GM18858 (cell line): ENCODE measurements around the gene PGA4.
"Not testable (repeated sequence)": the region's sequence is repeated elsewhere in the genome, so short reads cannot be mapped to it uniquely, and the experiment has no call there.

Source experiments
- ATAC-seq: cut with Tn5 transposase; IDR thresholded peaks from one replicate; pipeline ENCODE4 v1.9.1; 2021; ENCODE audit not compliant: unreplicated experiment

Gene PGA4

GRCh38 chr11:61222047-61222446 is at the start of gene PGA4:
PGA4 (plus strand) TSS chr11:61222347; CDS start chr11:61222401, 54 bp downstream.
- not testable (repeated sequence) for ATAC-seq

DNA sequence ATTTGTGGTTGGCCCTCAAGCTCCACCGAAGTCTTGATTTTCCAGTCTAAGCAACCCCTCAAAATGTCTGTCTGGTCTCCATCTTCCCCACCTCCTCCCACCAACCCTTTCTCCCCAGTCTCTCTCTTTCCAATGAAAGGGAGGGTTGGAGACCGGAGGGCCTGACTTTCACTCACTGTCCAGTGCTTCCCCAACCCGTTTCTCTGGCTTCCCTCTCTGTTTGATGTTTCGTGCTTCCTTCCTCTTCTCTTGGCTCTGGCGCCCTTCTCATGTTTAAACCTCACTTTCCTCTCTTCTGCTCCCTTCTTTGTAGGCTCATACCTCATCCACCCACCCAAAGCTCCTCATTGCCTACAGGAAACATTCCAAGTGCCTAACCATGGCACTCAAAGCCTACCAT is 49.8 kb upstream of the PGA4 start:
- ATAC-seq, result no peak

DNA sequence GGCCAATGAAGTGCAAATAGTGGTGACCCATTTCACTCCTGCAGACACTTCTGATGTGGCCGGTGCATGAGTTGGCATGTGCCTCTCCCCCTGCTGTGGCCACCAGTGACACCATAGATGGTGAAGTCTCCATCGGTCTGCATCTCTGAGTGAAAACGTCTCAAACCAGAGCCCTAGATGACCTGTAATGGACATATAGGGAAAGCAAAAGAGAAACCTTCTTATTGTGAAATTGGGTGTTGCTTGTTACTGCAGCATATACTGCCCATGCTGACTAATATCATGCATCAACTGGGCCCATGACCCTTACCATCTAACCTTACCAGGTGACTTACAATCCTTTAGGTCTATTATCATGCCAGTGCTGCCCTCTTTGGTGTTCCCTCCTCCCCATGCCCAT is 49.3 kb upstream of the PGA4 start:
- ATAC-seq, result no peak

- ATAC-seq, result no peak
Measured at GRCh38 chr11:61173456-61173855, 48.7 kb upstream of the PGA4 start.

DNA sequence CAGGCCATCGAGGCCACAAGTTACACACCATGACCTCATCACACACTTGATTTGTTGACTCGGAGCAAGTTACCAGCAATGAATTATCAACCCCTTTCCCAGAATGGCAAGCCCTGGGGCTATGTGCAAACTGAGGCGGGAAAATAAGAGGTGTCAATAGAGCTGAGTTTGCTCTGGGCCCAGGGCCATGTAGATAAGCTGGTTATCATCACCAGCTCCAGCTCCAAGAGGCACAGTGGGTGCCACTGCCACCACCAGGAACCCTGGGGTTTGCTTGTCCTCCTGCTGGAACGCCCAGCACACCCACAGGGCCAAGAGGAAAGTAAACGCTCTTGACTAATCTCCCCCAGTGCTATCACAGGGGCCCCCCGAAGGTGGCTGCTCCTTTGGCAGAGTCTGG is 47.9 kb upstream of the PGA4 start:
- ATAC-seq, result no peak

DNA sequence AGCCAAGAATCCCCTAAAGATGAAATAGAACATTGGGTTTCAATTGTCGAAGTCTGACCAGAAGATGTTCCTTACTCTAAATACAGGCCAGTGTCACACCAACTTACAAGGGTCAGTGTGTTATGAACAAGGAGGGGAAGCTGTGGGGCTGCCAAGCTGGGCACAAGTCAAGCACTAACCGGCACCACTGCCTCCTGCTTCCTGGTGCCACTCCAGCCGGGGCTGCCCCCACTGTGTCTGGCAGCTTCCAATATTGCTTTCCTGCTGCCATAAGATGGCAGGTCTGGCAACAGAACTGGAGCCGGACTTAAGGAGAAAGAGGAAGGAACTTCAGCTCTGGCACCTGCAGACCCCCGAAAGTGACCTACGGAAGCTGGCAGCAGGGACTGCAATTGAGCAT is 47.2 kb upstream of the PGA4 start:
- no peak for ATAC-seq

DNA sequence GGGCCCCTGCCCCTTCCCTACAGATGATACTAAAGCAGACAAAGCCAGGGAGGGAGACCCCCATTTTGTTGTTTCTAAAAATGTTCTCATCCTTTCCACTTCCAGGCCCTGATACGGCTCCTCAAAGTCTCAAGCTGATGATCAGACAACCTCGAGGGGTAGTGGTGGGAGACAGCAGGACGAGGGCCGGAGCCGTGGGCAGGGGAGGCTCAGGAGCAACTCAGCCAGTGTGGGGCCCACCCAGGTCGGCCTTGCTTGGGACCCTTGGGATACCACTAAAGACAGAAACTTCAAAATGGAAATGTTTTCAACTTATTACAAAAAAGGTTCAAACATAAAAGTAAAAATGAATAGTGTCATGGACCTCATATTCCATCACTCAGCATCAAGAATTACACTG is 45.7 kb upstream of the PGA4 start:
- no peak for ATAC-seq

- ATAC-seq, result not testable (repeated sequence)
Measured at GRCh38 chr11:61180205-61180604, 41.9 kb upstream of the PGA4 start.

DNA sequence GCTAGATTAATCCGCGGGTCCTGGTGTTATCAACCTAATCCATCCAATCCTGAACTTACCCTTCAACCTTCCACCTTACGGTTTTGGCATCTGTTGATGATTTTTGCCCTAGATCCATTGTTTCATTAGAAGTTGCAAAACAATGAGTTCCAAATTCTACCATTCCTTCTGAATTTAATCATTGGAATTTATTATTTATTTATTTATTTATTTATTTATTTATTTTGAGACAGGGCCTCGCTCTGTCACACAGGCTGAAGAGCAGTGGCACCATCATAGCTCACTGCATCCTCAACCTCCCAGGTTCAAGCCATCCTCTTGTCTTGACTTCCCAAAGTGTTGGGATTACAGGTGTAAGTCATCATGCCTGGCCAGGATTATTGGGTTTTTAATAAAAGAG is 40.7 kb upstream of the PGA4 start:
- no peak for ATAC-seq

GRCh38 chr11:61183645-61184044 is 38.5 kb upstream of the PGA4 start:
- ATAC-seq, result no peak

- no peak for ATAC-seq
Measured at GRCh38 chr11:61186504-61186903, 35.6 kb upstream of the PGA4 start.

DNA sequence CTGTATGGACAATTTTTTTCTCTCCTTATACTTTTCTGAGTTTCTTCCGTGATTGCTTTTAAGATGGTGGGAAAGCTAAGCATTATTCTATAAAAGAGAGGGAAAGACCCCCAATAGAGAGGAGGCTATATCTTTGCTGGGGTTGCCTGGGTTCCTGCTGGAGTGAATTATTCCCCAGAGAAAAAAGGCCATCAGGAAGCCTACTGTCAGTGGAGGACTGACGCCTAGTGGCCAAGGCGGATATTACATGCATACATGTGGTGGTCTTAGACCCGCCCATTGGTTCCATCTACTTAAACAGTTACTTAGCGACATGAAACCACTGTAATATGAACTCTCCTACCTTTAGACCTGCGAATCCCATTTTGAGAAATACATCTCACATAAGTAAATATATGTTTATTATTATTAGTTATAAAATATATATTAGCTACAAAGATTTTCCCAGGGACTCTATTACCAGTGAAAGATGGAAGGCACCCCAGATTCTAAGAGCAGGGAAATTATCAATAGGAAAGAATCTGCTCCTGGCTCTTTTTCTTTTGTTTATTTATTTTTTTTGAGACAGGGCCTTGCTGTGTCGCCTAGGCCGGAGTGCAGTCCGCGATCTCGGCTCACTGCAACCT is 34.5 kb upstream of the PGA4 start:
- no peak for ATAC-seq

DNA sequence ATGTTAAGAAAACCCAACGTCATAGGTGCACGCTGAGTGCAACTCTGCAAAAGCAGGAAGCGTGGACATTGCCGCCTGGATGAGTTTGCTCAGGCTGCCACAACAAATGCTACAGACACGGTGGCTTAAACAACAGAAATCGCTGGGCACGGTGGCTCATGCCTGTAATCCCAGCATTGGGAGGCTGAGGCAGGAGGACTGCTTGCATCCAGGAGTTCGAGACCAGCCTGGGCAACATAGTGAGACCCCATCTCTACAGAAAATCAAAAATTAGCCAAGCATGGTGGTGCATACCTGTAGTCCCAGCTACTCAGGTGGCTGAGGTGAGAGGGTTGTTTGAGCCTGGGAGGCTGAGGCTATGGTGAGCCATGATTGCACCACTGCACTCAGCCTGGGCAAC is 32.2 kb upstream of the PGA4 start:
- ATAC-seq, result no peak

GRCh38 chr11:61193596-61193995 is 28.6 kb upstream of the PGA4 start:
- ATAC-seq, result no peak

- ATAC-seq, result no peak
Measured at GRCh38 chr11:61194169-61194671, 27.9 kb upstream of the PGA4 start.

GRCh38 chr11:61194981-61195695 is 27.0 kb upstream of the PGA4 start:
- no peak for ATAC-seq

DNA sequence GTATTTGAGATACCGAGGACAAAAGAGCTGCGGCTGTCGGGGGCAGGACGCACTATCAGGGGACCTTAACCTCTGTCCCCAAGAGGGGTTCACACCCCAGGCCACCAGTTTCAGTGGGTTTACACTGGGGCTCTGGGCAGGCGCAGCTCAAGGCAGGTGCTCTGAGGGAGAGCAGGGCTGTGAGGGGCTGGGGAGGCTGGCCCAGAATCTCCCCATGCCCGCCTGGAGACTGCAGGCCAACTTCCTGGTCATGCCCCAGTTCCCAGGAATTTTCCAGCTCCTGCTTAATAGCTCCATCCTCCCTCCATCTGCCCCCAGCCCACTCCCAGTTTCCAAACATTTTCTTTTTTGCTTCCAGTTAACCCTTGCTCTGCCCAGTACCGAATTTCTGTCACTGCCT is 26.4 kb upstream of the PGA4 start:
- ATAC-seq, result no peak

DNA sequence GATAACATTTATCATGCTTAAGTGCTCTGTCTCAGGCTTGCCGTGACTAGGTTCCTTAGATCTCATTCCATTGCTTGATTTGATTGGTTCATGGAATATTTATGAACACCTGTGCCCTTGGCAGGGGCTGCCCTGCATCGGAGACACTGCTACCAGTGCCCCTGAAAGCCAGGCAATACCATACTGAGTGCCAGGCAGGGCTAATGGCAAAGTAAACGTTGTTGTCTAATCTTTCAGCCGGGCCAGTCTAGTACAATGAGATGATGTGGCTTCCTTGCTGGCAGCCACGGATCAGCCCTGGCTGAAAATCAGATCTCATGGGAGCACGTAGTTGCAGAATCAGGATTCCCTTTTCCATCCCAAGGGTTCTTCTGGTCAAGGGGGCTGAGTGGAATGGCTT is 23.8 kb upstream of the PGA4 start:
- no peak for ATAC-seq

GRCh38 chr11:61198948-61199523 is 23.1 kb upstream of the PGA4 start:
- ATAC-seq, result no peak

GRCh38 chr11:61201476-61201875 is 20.7 kb upstream of the PGA4 start:
- no peak for ATAC-seq

- ATAC-seq, result not testable (repeated sequence)
Measured at GRCh38 chr11:61202950-61203746, 19.0 kb upstream of the PGA4 start, which contains the start of gene PGA3. PGA3 (plus strand) TSS chr11:61203515; CDS start chr11:61203565, 50 bp downstream.
